Fibroblast of lung (primary cell): ENCODE data around the gene WWOX. TPM values are rescaled to one million over a fixed set of nuclear protein-coding genes. Genes with fewer than 3 reads are reported as not detected.

Experiments used
- DNase-seq, 2 donors: peaks; one replicate each; pipeline versions ENCODE4 v3.0.0 to v3.0.0-alpha.2; 2010; ENCODE audit warnings: low read depth in 2 of 2
- H2AFZ ChIP-seq: 2 replicates; pipeline ENCODE4 v1.5.1; 2012; ENCODE audit warnings: low read length, control low read depth, inconsistent platforms
- H3K27ac ChIP-seq: 2 replicates; pipeline ENCODE4 v1.5.1; 2011; ENCODE audit warnings: low read length, control low read depth; ENCODE audit not compliant: insufficient read depth
- H3K27me3 ChIP-seq: 2 replicates; pipeline ENCODE4 v1.5.1; 2011; ENCODE audit warnings: mild to moderate bottlenecking, low read length; ENCODE audit not compliant: control insufficient read depth, insufficient read depth
- H3K36me3 ChIP-seq: 2 replicates; pipeline ENCODE4 v1.5.1; 2011; ENCODE audit warnings: low read length; ENCODE audit not compliant: control insufficient read depth, insufficient read depth
- H3K4me1 ChIP-seq: 2 replicates; pipeline ENCODE4 v1.5.1; 2011; ENCODE audit warnings: low read length; ENCODE audit not compliant: control insufficient read depth, insufficient read depth; ENCODE audit errors: extremely low read depth
- H3K4me2 ChIP-seq: 2 replicates; pipeline ENCODE4 v1.5.1; 2011; ENCODE audit warnings: low read length, control low read depth; ENCODE audit not compliant: insufficient read depth; ENCODE audit errors: extremely low read depth
- H3K4me3 ChIP-seq, 4 experiments: fragments of 200-600 bp in 1 of 4; sonication (generic) in 1 of 4; replicated peaks in 1 of 4; 2 replicates each; pipeline ENCODE4 v1.5.1; 2011 to 2016; ENCODE audit warnings: low read length in 4 of 4, low read depth in 3 of 4, mild to moderate bottlenecking in 3 of 4, control low read depth in 2 of 4, inconsistent platforms in 1 of 4, mixed read lengths in 1 of 4; ENCODE audit not compliant: insufficient read depth in 1 of 4; ENCODE audit errors: control extremely low read depth in 1 of 4
- H3K79me2 ChIP-seq: 2 replicates; pipeline ENCODE4 v1.5.1; 2012; ENCODE audit warnings: mild to moderate bottlenecking, low read length, inconsistent platforms; ENCODE audit not compliant: control insufficient read depth, insufficient read depth
- H3K9ac ChIP-seq: 2 replicates; pipeline ENCODE4 v1.5.1; 2011; ENCODE audit warnings: mild to moderate bottlenecking, low read length, control low read depth; ENCODE audit not compliant: insufficient read depth
- H3K9me3 ChIP-seq: 2 replicates; pipeline ENCODE4 v1.5.1; 2012; ENCODE audit warnings: low read depth, low read length; ENCODE audit not compliant: control insufficient read depth, insufficient read depth
- H4K20me1 ChIP-seq: 2 replicates; pipeline ENCODE4 v1.5.1; 2011; ENCODE audit warnings: low read length; ENCODE audit not compliant: control insufficient read depth, insufficient read depth; ENCODE audit errors: extremely low read depth
- EZH2 ChIP-seq: IDR thresholded peaks from 2 replicates; pipeline ENCODE4 v1.5.1; 2012; ENCODE audit warnings: low read length, control low read depth, mild to moderate bottlenecking; ENCODE audit errors: missing control alignments
- polyA plus RNA-seq, 2 donors: library from polyadenylated mRNA; depleted of rRNA in 1 of 2; stranded (reverse) in 1 of 2; unstranded in 1 of 2; fragments of >200 nt; gene quantifications; 2 replicates each; pipeline ENCODE4 v1.2.1, GENCODE V29; 2011 to 2012; ENCODE audit warnings: missing spikeins in 1 of 2
- total RNA-seq: library from RNA; depleted of rRNA; stranded (reverse); fragments of >200 nt; gene quantifications from 2 replicates; pipeline ENCODE4 v1.2.1, GENCODE V29; 2014
- TF ChIP-seq, protein P1 (sequence below), 2 donors: IDR thresholded peaks in 1 of 2; conservative IDR thresholded peaks in 1 of 2; 1 replicate in 1 of 2; 2 replicates in 1 of 2; pipeline ENCODE4 v1.5.1; 2011 to 2012; ENCODE audit warnings: low read length in 2 of 2, control low read depth in 1 of 2, inconsistent platforms in 1 of 2, low read depth in 1 of 2, mild to moderate bottlenecking in 1 of 2

Gene WWOX
- total and polyA plus RNA-seq, 2 donors (not counting 1 experiment from before 2014, with no cell fraction given), result 5.6 to 16.3 TPM

DNA sequence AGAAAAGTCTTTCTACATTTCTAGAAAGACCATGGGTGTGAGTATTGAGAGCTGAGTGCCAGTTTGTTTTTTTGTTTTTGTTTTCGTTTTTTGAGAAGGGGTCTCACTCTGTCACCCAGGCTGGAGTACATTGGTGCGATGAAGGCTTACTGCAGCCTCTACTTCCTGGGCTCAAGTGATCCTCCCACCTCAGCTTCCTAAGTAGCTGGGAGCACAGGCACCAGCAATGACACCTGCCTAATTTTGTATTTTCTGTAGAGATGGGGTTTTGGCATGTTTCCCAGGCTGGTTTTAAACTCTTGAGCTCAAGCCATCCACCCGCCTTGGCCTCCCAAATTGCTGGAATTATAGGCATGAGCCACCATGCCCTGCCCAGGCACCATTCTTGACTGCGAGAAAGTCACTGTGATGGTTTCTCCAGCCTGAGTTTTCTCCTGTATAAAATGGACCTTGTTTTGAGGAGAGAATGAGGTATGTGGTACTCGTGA, 827.3 kb downstream of the WWOX start:
- DNase-seq, result no peak

DNA sequence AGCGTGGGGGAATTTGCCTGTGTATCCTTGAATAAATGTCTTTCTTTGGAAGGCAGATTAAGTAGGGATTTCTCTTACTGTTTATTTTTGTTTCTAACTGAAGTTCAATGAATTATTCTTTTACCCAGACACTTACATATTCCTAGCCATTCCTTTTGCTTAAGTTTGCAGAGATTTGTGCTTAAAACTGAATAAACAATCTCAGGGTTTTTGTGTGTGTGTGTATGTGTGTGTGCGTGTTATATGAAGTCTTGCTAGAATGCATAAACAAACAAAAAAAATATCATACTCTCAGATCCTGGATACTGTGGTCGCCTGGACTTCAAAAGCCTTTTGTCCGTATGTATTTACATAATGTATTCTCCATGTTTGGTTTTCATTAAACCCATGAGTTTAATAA, 828.3 kb downstream of the WWOX start:
- H3K9me3 ChIP-seq, result no peaks in the 10 kb centered on the region
- H4K20me1 ChIP-seq, result no peaks in the 10 kb centered on the region
- H2AFZ ChIP-seq, result no peak overlapping the region
- no peaks in the 10 kb centered on the region for H3K4me1 ChIP-seq
- TF ChIP-seq EZH2, result no peak
- TF ChIP-seq, protein P1, sequence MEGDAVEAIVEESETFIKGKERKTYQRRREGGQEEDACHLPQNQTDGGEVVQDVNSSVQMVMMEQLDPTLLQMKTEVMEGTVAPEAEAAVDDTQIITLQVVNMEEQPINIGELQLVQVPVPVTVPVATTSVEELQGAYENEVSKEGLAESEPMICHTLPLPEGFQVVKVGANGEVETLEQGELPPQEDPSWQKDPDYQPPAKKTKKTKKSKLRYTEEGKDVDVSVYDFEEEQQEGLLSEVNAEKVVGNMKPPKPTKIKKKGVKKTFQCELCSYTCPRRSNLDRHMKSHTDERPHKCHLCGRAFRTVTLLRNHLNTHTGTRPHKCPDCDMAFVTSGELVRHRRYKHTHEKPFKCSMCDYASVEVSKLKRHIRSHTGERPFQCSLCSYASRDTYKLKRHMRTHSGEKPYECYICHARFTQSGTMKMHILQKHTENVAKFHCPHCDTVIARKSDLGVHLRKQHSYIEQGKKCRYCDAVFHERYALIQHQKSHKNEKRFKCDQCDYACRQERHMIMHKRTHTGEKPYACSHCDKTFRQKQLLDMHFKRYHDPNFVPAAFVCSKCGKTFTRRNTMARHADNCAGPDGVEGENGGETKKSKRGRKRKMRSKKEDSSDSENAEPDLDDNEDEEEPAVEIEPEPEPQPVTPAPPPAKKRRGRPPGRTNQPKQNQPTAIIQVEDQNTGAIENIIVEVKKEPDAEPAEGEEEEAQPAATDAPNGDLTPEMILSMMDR (conservative IDR thresholded peaks at IDR 0.05 in 1 of 2, IDR thresholded peaks at IDR 0.05 in 1 of 2; ENCODE audit: low read depth in 1 of 2, low read length in 2 of 2), result no peak
- H3K4me3 ChIP-seq, result no peak overlapping the region
- no peak overlapping the region for H3K4me2 ChIP-seq
- peak in 1 of 2 donors; percentile 0 for DNase-seq
- no peak overlapping the region for H3K9ac ChIP-seq
- H3K79me2 ChIP-seq, result no peaks in the 10 kb centered on the region
- H3K27me3 ChIP-seq, result no peaks in the 10 kb centered on the region
- no peaks in the 10 kb centered on the region for H3K36me3 ChIP-seq
- no peak overlapping the region for H3K27ac ChIP-seq

More for the DNA sequence above, 827.3 kb downstream of the WWOX start:
- Histone ChIP-seq H3K9me3 (no peaks in the 10 kb centered on the region), H3K4me1 (no peaks in the 10 kb centered on the region), H3K9ac (no peak overlapping the region), H3K27me3 (no peaks in the 10 kb centered on the region), H3K27ac (no peak overlapping the region), H3K4me3 (no peak overlapping the region), H3K4me2 (no peak overlapping the region), H4K20me1 (no peaks in the 10 kb centered on the region), H2AFZ (no peak overlapping the region), H3K79me2 (no peaks in the 10 kb centered on the region), H3K36me3 (no peaks in the 10 kb centered on the region)
- no peak for TF ChIP-seq EZH2
- TF ChIP-seq, protein P1 (conservative IDR thresholded peaks at IDR 0.05 in 1 of 2, IDR thresholded peaks at IDR 0.05 in 1 of 2; ENCODE audit: low read depth in 1 of 2, low read length in 2 of 2), result no peak

DNA sequence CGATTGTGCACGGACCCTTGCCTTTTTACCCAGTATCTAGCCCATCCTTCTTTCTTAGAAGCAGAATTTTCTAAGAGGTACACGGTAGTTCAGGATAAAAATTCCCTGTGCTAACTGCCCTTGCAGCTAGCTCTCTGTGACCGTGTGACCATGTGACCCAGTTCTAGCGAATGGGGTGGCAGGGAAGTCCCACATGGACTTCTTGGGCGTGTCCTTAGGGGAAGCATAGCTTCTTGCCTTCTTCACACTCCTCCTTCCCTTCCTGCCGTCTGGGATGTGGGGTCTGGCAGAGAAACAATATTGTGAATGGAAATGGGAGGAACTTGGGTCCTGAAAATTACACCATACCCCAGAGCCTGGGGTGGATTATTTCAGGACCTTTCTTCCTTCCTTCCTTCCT, 830.4 kb downstream of the WWOX start:
- no peaks in the 10 kb centered on the region for H3K36me3 ChIP-seq
- H4K20me1 ChIP-seq, result no peaks in the 10 kb centered on the region
- H2AFZ ChIP-seq, result no peak overlapping the region
- H3K27me3 ChIP-seq, result no peaks in the 10 kb centered on the region
- no peaks in the 10 kb centered on the region for H3K79me2 ChIP-seq
- H3K9ac ChIP-seq, result no peak overlapping the region
- no peak overlapping the region for H3K4me2 ChIP-seq
- TF ChIP-seq, protein P1 (conservative IDR thresholded peaks at IDR 0.05 in 1 of 2, IDR thresholded peaks at IDR 0.05 in 1 of 2; ENCODE audit: low read depth in 1 of 2, low read length in 2 of 2), result no peak
- no peak for TF ChIP-seq EZH2
- no peak overlapping the region for H3K27ac ChIP-seq
- DNase-seq, result no peak
- H3K4me3 ChIP-seq, result no peak overlapping the region
- H3K4me1 ChIP-seq, result no peaks in the 10 kb centered on the region
- no peaks in the 10 kb centered on the region for H3K9me3 ChIP-seq
